ENCODE data around the gene CHMP4B.
A peak's percentile ranks its signal among the peaks of the same experiment; 100 is the strongest.

Gene CHMP4B

DNA sequence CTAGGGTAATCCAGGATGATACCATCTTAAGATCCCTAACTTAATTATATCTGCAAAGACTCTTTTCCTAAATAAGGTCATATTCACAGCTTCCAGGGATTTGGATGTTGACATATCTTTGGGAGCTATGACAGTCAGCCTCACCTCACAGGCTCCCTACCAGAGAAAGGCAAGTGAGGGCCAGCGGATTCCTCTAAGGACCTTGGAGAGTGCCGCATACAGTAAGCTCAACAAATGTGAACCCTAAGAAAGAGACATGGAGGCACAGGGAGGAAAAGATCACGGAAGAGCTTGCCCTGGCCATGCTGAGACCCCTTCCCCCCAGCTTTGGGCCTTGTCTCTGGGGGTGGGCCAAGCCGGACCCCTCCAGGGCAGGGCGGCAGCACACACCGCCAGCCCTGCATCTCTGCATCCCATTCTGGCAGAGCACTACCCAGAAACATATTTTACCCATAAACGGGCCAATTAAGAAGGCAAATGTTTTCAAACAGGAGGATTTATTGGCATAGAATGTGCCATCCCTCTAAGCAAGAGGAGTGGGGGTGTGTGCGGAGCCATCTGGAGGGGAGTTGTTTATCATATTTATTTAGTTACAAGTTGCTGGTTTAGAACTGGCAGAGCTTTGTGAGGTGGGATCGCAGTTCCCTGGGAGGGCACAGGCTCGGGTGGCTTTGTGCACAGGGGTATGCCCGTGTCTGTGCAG is 55.4 kb downstream of the CHMP4B start:
- no peak for DNase-seq

DNA sequence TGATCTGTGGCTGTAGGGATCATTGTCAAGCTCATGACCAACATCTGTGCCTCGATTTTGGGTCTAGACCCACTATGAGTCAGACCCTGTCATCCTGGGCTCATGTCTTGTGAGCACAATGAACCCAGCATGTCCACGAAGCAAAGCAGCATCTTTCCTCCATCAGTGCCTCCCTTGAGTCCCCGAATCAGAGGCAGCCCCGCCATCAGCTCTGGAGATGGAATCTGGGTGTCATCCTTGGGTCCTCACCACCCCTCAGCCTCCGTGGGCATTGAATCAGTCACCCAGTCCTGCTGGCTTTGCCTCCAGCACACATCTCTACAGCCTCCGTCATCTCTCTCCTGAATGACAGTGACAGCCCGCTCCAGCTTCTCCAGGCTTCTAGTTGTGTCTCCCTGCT is 56.9 kb downstream of the CHMP4B start:
- no peak for DNase-seq

DNA sequence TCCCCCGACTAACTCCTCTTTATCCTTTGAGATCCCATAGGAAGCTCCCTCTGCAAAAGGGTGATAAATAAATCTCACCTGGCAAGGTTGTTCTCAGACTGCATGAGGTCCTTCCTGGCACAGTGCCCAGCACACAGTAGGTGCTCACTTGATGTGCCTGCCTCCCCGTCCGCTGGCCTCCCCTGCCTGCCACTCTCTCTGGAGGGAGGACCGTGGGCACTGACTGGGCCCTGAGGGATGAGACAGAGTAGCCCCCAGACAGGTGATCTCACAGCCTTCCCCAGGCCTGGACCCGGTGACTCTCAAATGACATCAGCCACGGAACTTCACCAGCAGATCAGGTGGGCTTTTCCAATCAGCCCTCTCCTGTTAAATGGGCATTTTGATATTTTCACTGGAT is 57.4 kb downstream of the CHMP4B start:
- DNase-seq: no peak

DNA sequence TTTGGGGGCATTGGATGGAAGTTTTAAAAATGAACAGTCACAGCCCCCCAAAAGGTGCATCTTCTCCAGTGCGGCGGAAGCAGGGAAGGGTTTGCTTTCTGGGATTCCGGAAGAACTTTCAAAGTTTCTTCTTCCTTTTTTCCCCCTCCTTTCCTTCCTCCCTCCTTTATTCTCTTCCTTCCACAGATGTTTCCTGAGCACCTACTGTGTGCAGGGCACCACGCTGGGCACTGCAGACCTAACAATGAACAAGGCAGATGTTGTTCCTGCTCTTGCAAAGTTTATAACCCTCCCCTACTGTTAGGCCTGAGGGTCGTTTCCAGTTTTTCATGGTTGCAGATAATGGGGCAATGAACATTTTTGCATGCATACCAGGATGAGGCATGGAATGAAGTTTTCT is 58.1 kb downstream of the CHMP4B start:
- no peak for DNase-seq

DNA sequence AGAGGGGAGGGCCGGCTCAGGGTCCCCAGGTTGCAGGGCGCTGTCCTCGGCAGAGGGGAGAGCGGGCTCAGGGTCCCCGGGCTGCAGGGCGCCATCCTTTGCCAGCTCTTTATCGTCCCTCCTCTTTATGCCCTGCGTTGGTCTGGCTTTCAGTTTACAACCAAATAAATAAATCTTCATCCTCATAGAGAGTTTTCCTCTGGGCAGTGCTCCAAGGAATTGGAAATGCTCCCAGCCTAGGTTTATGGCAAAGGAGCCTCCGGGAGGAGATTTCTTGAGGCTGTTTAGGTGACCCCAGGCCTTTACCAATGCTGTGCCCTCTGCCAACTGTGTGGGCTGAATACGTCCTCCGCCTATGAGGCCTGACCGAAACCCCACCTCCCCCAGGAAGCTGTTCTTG is 60.2 kb downstream of the CHMP4B start:
- DNase-seq: no peak

DNA sequence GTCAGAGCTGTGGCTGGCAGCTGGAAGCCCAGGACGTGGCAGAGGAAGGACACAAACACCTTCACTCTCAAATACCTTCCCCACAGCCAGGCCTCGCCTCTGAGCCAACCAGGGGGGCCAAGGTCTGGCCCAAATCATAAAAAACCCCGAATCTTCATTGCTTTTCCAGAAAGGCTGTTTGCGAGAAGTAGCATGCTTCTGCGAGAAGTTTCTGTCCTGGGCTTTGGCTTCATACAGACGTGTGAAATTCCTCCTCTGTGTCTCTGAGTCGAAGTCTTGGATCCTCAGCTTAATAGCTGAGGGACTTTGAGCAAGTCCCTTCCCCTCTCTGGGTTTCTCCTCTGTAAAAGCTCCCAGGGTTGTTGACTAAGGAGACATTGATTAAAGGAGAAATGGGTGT is 63.0 kb downstream of the CHMP4B start:
- DNase-seq: no peak

DNA sequence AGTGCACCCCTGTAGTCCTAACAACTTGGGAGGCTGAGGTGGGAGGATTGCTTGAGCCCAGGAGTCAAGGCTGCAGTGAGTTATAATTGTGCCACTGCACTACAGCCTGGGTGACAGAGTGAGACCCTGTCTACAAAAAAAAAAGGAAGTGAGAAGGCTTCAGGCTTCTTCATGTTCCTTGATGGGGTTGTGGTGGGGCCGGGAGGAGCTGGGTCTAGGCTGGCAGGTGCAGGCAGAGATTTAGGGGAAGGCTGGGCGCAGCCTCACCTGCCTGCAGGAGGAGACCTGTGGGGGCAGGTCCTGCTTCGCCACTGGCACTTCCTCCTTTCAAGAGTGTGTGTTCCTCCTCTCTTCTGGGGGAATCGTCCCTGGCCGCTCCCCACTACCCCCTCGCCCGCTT is 63.9 kb downstream of the CHMP4B start:
- DNase-seq: no peak

DNA sequence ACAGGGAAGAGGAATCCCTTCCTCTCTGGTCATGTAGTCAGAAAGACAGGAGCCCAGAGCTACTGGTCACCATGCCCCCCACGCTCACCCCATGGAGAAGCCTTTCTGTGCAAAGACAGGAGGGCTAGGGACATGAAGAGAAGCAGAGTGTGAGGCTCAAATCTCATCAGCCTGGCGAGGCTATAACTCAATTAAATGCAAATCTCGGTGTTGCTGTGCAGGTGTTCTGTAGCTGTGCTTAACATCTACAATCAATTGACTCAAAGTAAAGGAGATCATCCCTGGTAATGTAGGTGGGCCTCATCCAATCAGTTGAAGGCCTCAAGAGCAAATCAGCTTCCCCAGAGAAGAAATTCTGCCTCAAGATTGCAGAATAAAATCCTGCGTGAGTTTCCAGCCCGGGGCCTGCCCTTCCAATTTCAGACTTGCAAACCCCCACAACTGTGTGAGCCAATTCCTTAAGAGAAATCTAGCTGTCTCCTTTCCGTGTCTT is 64.4 kb downstream of the CHMP4B start:
- DNase-seq: no peak

DNA sequence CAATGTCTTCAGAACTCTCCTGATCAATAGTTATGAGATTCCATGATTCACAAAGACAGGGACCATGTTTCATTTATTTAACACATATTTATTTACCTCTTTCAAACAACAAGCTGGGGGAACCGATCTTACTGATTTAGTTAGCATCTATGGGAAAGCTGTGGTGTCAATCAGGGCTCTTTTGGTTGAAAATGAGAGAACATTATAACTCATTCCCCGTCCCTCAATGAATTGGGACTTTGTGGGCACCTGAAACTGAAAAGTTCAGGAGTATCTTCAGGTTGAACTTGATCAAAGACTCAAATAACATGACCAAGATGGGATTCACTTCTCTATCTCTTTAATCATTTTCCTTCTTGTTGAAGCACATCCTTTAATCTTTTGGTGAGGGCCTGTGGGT is 67.4 kb downstream of the CHMP4B start:
- DNase-seq: no peak

DNA sequence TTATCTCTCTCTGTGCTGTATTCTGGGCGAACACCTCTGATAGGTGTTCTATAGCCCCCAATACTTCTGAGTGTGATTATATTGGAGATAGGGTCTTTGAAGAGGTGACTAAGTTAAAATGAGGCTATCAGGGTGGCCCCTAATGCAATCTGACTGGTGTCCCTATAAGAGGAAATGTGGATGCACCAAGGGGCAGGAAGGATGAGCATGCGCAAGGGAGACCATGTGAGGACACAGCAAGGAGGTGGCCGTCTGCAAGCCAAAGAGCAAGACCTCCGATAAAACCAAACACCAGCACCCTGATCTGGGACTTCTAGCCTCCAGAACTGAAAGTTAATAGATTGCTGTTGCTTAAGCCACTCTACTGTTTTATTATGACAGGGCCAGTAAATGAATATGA is 69.2 kb downstream of the CHMP4B start:
- DNase-seq: no peak

DNA sequence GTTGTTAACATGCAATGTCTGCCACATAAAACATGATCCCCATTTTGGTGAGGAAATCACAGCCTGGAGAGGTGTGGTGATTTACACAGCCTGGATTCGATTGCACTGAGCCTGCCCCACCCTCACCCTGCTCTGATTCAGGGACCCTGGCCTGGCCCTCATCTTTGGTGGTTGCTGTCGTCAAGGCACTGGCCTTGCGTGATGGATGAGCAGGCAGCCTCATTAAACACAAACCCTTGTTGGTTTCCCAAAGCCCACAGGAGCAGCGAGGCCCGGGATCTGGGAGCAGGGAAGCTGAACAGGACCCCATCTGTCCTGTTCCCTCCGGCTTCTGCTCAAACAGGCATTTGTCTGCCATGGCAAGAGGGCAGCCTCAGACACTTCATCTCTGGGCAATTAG is 70.8 kb downstream of the CHMP4B start:
- no peak for DNase-seq

DNA sequence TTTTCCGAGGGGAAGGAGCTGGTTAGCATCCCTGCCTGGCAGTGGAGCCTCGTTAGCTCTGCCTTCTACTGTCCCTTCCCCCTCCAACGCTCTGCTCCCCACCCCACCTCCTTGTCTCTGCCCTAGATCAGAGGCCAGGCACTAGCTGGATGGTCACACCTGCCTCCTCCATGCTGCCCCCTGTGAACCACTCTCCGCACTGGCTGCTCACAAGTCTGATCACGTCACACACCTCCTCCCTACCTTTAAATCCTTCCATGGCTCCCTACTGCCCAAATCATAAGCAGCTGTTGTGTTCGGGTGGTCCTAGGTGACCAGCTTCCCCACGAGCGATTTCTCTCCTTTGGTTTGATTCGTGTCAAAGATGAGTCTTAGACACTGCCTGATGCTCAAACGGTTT is 71.3 kb downstream of the CHMP4B start:
- DNase-seq: no peak

DNA sequence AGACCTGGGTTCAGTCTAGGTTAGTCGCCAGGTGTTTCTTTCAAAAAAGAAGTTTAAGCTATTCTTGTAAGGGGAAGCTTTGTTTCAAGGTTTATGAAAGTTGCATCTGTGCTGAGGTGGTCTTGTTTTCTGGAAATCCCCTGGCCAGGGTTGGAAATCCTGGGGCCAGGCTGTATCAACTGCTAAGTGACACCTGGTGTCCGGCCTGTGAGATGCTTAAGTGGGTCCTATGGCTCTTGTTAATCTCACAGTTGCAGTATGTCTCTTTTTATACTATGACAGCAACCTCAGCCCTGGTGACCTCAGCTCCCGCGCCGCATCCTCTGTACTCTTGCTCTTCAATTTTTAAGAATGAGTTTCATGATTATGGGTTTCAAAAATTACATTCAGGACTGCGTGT is 72.0 kb downstream of the CHMP4B start:
- DNase-seq: no peak

DNA sequence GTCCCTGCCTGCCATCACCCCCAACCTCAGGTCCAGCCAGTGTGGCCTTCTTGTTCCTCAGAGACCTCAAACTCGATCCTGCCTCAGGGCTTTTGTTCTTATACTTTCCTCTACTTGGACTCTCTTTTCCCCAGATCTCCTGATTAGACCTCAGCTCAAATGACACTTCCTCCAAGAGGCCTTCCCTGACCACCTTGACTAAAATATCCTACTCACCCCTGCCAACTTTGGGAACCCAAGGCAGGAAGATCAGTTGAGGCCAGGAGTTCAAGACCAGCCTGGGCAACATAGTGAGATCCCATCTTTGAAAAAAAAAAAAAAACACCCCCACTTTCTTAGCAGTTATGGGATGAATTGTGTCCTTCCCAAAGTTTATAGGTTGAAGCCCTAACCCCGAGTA is 73.5 kb downstream of the CHMP4B start:
- DNase-seq: no peak

DNA sequence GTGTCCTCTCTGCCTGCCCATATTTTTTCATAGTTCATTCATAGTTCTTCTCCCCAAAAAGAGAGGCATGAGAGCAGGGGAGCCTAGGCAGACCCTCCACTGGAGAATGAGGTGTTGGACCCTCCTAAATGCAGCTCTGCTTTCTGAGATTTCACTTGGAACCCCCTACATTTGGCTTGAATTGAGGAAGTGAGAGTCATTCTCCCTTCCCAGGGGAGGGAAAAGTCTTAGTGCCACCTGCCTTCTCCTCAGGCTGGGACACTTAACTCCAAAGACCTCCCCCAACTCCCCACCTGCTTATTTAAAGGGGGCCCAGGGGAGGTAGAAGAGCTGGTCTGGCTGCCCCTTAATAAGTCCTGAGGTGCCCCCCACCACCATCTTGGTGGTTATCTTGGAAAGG is 78.2 kb downstream of the CHMP4B start:
- DNase-seq: no peak

DNA sequence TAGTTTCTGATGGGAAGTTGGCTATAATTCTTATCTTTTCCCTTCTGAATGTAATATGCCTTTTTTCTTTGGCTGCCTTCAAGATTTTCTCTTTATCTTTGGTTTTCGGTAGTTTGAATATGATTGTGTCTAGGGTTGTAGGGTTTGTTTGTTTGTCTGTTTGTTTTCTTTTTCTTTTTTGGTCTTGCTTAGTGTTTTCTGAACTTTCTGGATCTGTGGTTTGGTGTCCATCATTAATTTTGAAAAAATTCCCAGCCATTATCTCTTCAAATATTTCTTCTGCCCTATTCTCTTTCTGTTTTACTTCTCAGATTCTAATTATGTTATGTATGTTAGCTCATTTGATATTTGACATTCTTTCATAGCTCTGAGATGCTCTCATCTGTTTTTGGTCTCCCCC is 79.4 kb downstream of the CHMP4B start:
- no peak for DNase-seq

DNA sequence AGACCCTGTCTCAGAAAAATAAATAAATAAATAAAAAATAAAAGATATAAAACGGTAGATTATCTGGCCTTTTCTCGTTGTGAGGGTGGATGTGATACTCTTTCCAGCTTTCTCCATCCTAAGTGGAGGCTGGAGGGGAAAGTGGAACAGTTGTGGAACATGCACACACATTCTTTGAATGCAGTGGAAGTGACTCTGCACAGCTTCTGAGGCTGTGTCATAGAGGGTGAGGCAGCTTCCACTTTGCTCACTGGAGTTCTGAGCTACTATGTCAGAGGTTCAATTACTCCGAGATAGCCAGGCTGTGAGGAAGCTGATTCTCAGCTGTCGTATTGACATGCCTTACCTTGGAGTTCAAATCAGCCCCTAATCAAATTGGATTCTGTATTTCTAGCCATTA is 82.2 kb downstream of the CHMP4B start:
- DNase-seq: no peak

DNA sequence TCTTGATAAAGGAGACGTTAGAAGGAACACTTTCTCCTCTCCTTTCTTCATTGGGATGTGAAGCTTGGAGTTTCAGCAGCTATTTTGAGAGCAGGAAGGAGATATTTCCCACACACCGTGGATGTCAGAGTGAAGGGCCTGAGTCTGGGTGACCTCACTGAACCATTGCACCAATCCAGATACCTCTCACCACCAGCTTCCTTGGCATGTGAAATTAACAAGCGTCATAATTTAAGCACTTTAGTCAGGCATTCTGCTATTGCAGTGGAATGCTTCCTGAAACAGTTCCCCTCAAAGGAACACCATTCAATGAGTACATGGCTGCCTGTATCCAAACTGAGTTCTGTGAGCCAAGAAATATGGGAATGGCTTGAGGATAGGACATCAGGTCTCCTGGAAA is 83.7 kb downstream of the CHMP4B start:
- no peak for DNase-seq

DNA sequence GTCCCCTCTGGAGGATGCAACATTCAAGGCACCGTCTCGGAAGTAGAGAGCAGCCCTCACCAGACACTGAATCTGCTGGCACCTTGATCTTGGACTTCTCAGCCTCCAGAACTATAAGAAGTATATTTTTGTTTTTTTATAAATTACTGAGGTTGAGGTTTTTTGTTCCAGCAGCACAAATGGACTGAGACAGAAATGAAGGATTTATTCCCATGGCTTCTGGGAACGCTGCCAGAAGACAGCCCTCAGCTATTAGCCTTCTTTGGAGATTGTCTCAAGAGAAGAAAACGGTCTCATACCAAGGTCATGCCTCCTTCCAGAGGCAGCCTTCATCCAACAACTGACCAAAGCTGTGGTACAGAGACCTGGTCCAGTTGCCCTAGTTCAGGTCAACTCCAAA is 85.4 kb downstream of the CHMP4B start:
- DNase-seq: no peak

DNA sequence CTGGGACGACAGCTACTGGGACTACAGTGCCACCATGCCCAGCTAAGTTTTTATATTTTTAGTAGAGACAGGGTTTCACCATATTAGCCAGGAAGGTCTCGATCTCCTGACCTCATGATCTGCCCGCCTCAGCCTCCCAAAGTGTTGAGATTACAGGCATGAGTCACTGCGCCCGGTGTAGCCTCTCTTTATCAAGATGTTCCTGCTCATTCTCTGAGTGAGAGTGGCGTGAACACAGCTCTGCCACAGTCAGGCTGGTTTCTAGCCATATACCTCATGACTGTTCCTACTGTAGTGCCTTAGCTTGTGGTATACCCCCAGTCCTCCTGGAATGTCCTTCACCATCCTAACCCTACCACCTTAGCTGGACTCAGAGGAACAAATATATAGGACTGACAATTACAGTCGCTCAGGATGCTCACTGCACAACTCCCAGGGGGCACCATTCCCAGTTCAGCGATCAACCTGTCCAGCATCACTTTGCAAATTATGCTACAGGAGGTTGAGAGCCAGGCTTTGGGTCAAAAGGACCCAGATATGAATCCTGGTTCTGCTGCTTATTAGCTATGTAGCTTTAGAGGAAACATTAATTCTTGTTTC is 86.3 kb downstream of the CHMP4B start:
- peak; percentile 36 for DNase-seq

DNA sequence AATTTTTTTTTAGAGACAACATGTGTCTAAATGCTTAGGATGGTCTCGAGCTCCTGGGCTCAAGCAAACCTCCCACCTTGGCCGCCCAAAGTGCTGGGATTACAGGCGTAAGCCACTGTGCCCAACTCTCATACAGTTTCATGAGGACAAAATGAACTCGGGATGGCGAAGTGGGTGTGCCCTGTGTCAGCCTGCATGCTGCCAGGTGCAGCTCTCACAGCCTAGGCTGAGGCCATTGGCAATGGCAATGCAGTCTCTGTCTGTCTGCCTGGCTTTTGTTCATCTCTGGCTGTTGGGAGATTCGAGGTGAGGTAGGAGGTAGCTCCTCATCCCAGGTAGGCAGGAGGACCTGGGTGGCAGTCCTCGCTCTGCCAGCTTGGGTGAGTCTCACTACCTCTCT is 88.0 kb downstream of the CHMP4B start:
- no peak for DNase-seq

DNA sequence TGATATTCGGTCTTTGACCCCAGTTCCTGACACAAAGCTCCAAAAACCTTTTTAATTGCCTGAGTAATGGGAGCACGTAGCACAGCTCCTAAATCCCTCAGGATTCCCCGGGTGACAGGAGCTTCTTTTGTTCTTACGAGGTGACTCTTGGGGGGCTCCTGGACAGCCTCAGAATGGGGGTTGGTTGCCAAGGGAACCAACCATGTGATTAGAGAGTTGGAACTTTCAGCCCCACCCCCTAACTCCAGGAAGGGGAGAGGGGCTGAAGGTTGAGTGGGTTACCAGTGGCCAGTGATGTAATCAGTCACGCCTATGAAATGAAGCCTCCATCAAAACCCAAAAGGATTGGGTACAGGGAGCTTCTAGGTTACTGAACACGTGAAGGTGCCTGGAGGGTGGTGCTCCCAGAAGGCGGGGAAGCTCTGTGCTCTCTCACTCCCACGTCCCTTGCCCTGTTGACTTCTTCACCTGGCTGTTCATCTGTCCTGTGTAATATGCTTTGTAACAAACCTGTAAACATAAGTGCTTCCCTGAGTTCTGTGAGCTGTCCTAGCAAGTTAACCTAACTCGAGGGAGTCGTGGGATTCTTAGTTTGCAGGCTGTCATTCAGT is 89.5 kb downstream of the CHMP4B start:
- no peak for DNase-seq

DNA sequence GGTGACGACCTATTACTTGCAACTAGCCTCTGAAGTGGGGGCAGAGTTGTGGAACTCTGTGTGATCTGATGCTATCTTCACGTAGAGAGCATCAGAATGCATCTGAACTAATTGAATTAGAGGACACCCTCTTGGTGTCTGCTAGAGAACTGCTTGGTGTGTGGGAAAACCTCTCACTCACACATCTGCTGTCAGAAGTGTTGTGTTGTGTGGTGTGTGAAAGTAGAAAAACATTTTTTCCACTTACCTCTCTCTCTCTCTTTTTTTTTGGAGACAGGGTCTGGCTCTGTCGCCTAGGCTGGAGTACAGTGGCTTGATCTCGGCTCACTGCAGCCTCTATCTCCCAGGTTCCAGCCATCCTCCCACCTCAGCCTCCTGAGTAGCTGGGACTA is 90.0 kb downstream of the CHMP4B start:
- no peak for DNase-seq

DNA sequence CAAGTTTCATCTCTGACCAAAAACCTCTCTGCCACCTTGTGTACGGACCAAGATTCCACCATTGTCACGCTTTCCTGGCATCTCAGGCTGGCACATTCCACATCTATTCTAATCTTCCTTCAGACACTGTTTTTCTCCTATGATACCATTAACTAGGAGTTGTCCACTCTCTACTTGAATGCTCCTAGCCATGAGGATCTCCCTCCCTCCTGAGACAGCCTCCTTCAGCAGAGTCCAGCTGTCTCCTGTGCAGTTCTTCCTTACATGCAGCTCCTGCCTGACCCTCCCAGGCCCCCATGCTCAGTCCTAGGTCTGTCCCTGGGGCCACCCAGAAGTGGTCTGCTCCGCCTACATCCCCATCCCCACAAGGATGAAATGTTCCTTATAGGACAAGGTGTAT is 90.9 kb downstream of the CHMP4B start:
- DNase-seq: no peak

Data from CD4-positive, alpha-beta T cell treated with Interleukin-6 for 4 hours (primary cell).